Retinal pigment epithelial cell (primary cell): ENCODE measurements around the gene DLX3.

Experiments used
- DNase-seq: peaks from one replicate; pipeline ENCODE4 v3.0.0-alpha.2; 2010; ENCODE audit warnings: low read depth
- H3K4me3 ChIP-seq: 2 replicates; pipeline ENCODE4 v1.5.1; 2011; ENCODE audit warnings: mild to moderate bottlenecking, low read length, control low read depth, moderate library complexity
- CTCF ChIP-seq: conservative IDR thresholded peaks from 2 replicates; pipeline ENCODE4 v1.5.1; 2011; ENCODE audit warnings: low read depth, low read length, control low read depth, inconsistent platforms

Gene DLX3

DNA sequence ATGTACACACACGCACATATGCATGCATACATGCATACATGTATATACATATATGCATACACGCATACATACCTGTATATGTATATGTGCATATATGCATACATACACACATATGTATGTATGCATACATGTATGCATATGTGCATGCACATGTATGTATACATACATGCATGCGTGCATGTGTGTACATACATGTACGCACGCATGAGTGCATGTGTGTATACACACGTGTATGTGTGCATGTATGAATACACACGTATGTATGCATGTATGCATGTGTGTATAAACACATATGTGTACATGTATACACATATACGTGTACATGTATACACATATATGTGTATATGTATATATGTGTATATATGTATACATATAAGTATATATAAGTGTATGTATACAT is 28.5 kb upstream of the DLX3 start:
- no peak for TF ChIP-seq CTCF
- H3K4me3 ChIP-seq, result no peak overlapping the region
- no peak for DNase-seq

- TF ChIP-seq CTCF, result no peak
- no peak overlapping the region for H3K4me3 ChIP-seq
- DNase-seq, result no peak
Observed at GRCh38 chr17:50022463-50023130, 27.6 kb upstream of the DLX3 start.

GRCh38 chr17:50021681-50022370 is 26.8 kb upstream of the DLX3 start:
- DNase-seq, result no peak
- H3K4me3 ChIP-seq, result no peak overlapping the region
- TF ChIP-seq CTCF, result no peak

DNA sequence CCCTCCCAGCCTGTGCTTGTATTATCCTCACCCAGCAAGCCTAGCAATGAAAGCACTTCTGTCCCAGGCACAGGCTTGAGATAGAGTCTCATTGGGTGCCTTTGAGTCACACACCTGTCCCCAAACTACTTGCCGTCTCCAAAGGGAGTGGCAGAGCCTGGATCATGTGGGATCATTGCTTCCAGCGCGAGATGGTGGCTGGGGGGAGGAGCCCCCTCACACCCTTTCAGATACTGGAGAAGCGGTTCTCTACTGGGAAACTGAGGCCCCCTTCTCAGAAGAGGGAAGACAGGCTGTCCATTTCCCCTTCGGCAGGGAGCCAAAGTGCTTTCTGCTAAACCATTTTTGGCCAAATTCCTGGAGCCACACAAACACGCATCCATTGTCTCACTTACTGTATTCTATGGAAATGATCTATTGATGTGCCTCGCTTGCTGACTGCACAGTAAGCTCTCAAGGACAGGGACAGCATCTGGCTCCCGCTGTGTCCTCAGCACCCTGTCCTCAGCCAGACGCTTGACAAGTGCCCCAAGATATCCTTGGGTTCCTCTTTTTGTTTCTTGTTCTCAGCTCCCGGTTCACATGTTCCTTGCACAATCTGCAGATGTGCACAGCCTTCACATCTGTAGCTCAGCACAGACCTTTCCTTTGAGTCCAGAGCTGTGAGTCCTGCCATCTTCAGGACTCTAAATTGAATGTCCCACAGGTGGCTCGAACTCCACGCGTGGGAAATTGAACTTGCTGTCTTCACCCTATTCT is 26.0 kb upstream of the DLX3 start:
- no peak for TF ChIP-seq CTCF
- no peak for DNase-seq
- H3K4me3 ChIP-seq, result no peak overlapping the region

DNA sequence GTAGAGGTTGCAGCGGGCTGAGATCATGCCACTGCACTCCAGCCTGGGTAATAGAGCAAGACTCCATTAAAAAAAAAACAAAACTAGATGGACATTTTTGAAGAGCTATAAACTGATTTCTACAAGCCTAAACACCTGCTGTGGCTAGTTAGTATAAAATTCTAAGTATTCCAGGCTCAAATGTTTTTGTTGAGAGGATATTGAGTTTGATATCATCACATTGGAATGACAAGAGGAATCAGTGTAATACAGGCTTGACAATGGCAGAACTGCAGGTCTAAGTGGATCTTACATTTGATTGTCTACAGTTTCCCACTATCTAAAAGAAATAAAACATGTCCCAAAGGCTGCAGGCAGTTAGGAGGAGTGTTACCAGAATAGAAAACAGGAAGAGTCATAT is 23.9 kb upstream of the DLX3 start:
- no peak for TF ChIP-seq CTCF
- no peak overlapping the region for H3K4me3 ChIP-seq
- DNase-seq, result no peak

DNA sequence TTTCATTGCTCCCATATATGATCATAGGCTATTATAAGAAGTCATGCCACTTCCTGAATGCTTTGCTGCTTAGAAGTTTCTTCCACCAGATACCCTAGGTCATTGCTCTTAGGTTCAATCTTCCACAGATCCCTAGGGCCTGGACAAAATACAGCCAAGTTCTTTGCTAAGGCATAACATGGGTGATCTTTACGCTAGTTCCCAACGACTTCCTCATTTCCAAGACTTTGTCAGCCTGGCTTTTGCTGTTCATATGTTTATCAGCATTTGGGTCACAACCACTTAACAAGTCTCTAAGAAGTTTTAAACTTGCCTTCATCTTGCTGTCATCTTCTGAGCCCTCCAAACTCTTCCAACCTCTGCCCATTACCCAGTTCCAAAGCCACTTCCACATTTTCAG is 20.1 kb upstream of the DLX3 start:
- no peak overlapping the region for H3K4me3 ChIP-seq
- DNase-seq, result no peak

More for the DNA sequence above, 20.1 kb upstream of the DLX3 start:
- no peak for TF ChIP-seq CTCF
